ENCODE results near the gene CADPS2.

DNA sequence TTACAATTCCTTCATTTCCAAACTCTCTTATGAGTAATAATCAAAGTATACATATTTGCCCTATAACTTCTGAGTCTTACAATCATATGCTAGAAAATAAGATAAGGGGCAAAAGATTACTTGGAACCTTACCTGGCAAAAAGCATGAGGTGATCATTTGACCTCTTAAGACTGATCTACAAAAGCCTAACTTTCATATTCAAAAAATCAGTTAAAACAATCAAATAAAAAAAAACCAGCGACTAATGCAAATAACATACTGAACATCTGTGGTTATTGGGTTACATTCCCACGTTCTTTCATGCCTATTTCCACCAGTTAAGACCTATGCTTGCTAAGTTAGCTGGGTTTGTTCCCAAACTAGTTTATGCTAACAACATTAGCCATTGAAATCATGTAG, 375.0 kb downstream of the CADPS2 start:
- TF ChIP-seq, protein P1, sequence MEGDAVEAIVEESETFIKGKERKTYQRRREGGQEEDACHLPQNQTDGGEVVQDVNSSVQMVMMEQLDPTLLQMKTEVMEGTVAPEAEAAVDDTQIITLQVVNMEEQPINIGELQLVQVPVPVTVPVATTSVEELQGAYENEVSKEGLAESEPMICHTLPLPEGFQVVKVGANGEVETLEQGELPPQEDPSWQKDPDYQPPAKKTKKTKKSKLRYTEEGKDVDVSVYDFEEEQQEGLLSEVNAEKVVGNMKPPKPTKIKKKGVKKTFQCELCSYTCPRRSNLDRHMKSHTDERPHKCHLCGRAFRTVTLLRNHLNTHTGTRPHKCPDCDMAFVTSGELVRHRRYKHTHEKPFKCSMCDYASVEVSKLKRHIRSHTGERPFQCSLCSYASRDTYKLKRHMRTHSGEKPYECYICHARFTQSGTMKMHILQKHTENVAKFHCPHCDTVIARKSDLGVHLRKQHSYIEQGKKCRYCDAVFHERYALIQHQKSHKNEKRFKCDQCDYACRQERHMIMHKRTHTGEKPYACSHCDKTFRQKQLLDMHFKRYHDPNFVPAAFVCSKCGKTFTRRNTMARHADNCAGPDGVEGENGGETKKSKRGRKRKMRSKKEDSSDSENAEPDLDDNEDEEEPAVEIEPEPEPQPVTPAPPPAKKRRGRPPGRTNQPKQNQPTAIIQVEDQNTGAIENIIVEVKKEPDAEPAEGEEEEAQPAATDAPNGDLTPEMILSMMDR (IDR thresholded peaks at IDR 0.05) = no peak
- TF ChIP-seq POLR2A (IDR thresholded peaks at IDR 0.05) (no peak), EP300 (IDR thresholded peaks at IDR 0.05) (no peak)
